Measurements from ENCODE around the gene JARID2.

GRCh38 chr6:15232836-15233510 lies 12.9 kb upstream of the JARID2 start:
- TF ChIP-seq CTCF (IDR thresholded peaks at IDR 0.05) (no peak), POLR2A (IDR thresholded peaks at IDR 0.05) (no peak), POLR2AphosphoS5 (IDR thresholded peaks at IDR 0.05) (no peak)

Data from sigmoid colon (tissue), 4 donors.